ENCODE data around the gene DYNC2H1.

The DYNC2H1 gene

GRCh38 chr11:103528596-103528995 lies 419.4 kb downstream of the DYNC2H1 start:
- DNase-seq (ENCODE audit: low read depth in 1 of 2, low spot score in 1 of 2) = no peak

DNA sequence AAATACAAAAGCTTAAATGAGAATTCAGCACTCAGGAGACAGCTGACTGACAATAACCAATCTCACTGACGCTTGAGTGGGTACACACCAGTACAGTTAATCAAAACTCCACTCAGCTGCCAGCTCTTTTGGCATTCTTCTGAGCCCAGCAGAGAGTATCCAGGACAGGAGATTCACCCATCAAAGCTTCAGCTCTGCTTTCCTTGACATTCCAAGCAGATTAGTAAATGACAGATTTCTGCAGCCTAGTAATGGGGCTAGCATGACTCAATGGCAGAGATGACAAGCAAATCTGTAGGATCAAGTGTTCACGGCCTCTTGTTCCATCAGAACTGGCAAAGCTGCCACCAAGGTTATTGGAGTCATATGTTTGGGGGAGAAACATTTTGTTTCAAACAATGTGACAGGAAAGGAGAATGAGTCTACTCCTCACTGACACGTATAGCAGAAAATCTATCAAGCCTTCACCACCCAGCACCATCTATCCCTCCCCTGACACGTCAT lies 420.0 kb downstream of the DYNC2H1 start:
- DNase-seq (ENCODE audit: low read depth in 1 of 2, low spot score in 1 of 2) = no peak

Data from stimulated activated CD4-positive, alpha-beta T cell treated with anti-CD3 and anti-CD28 coated beads, Interleukin-15, amount 100 ng/mL, for 1 hour (primary cell).